SU-DHL-6 (cell line): Measurements from ENCODE around the gene EVA1C.

Source experiments
- EZH2phosphoT487 ChIP-seq: fragments of 200-600 bp; sonication (generic), shearing (Covaris generic); conservative IDR thresholded peaks from 2 replicates; pipeline ENCODE4 v1.6.1; 2018; ENCODE audit warnings: mild to moderate bottlenecking, antibody characterized with exemption, low read length, moderate library complexity, mixed read lengths
- TF ChIP-seq, protein P1 (sequence below): fragments of 200-600 bp; sonication (generic); IDR thresholded peaks from one replicate; pipeline ENCODE4 v1.5.1; 2017; ENCODE audit warnings: antibody characterized with exemption, mild to moderate bottlenecking, low read length, moderate library complexity; ENCODE audit not compliant: insufficient read depth, poor library complexity, severe bottlenecking

DNA sequence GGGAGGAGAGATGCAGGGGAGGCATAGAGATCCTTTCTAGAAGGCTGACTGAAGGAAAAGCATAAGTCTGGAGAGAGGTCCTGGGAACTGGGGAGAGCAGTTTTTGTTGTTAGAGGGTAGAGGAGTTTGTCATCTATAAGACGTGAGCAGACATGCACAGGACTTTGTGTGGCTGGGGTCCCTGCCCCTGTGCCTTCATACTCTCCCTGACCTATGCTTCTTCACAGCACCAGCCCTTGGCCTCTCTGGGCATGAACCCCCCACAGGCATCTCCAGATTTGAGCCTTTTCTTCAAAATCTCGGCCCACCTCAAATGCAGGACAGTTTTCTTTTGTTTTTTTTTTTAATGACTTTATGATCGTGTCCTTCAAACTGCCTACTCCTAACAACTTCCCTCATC is 79.9 kb downstream of the EVA1C start:
- TF ChIP-seq, protein P1, sequence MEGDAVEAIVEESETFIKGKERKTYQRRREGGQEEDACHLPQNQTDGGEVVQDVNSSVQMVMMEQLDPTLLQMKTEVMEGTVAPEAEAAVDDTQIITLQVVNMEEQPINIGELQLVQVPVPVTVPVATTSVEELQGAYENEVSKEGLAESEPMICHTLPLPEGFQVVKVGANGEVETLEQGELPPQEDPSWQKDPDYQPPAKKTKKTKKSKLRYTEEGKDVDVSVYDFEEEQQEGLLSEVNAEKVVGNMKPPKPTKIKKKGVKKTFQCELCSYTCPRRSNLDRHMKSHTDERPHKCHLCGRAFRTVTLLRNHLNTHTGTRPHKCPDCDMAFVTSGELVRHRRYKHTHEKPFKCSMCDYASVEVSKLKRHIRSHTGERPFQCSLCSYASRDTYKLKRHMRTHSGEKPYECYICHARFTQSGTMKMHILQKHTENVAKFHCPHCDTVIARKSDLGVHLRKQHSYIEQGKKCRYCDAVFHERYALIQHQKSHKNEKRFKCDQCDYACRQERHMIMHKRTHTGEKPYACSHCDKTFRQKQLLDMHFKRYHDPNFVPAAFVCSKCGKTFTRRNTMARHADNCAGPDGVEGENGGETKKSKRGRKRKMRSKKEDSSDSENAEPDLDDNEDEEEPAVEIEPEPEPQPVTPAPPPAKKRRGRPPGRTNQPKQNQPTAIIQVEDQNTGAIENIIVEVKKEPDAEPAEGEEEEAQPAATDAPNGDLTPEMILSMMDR = no peak
- no peak for TF ChIP-seq EZH2phosphoT487
